ENCODE results near the gene VASN.

GRCh38 chr16:4407543-4408322, 36.1 kb downstream of the VASN start:
- no peak for TF ChIP-seq CTCF (IDR thresholded peaks at IDR 0.05)
- TF ChIP-seq POLR2A (IDR thresholded peaks at IDR 0.05) = no peak
